HG03039 (cell line): ENCODE results near the gene CLCN4.

Experiments
- ATAC-seq: cut with Tn5 transposase; IDR thresholded peaks from one replicate; pipeline ENCODE4 v1.9.1; 2021; ENCODE audit warnings: mild to moderate bottlenecking, moderate library complexity; ENCODE audit not compliant: unreplicated experiment

The CLCN4 gene

DNA sequence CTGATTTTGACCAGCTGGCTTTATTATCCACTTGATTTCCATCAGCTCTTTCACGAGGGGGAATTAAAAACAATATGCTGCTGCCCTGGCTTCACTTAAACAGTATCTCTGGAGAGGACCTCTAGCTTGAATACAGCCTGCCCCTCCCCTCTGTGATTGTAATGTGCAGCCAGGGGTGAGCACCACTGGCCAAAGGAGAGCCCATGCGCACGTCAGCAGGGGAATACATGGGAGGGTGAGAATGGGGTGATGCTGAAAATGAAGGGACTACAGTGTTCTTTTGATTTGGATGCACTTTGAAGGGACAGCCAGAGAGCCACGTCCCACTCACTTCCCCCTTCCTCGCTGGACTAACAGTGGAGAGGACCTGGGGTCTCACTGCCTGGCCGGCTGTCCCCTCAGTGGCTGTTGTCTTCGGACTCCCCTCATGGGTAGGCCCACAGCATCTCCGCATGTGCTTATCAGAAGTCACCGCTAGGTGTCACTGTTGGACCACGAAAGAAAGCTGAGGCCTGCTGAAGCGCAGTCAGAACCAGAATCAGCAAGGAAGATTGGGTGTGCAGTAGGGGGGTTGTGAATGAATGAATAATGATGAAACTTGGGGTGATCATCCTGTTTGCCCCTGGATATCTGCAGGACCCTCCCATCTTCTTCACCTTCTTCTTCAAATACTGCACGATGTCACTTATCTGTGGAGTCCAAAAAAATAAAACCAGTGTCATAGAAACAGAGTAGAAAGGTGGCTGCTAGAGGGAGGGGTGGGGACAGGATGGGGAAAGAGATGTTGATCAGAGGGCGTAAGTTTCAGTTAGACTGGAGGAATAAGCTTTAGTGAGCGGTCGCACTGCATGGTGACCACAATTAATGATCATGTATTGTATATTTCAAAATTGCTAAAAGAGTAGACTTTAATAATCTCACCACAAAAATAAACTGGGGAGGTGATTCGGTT, 32.8 kb downstream of the CLCN4 start:
- peak; percentile 78 for ATAC-seq

GRCh38 chrX:10190367-10190766, 33.6 kb downstream of the CLCN4 start:
- ATAC-seq, result no peak

- ATAC-seq, result no peak
Observed at GRCh38 chrX:10193587-10193986, 36.8 kb downstream of the CLCN4 start.

GRCh38 chrX:10195425-10195824, 38.6 kb downstream of the CLCN4 start:
- no peak for ATAC-seq

- no peak for ATAC-seq
Observed at GRCh38 chrX:10195947-10196346, 39.2 kb downstream of the CLCN4 start.

GRCh38 chrX:10197279-10198210, 40.8 kb downstream of the CLCN4 start:
- ATAC-seq, result no peak

- ATAC-seq, result no peak
Observed at GRCh38 chrX:10198254-10198653, 41.5 kb downstream of the CLCN4 start.

DNA sequence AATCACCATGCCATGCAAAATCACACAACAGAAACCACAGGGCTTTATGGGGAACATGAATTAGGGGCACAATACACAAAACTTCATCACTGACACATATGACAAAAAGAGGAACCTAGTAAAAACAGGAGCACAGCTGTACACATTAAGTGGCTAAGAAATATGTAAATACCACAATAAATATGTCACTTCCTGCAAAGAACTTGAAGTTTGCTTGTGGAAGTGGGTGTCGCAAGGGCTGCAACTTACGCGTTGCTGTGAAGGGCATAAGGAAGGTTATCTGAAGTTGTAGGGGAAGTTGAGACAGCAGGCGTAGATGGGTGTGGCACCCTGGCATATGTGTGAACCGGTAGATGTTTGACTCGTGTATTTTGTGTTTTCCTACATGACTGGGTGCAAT, 42.4 kb downstream of the CLCN4 start:
- no peak for ATAC-seq

DNA sequence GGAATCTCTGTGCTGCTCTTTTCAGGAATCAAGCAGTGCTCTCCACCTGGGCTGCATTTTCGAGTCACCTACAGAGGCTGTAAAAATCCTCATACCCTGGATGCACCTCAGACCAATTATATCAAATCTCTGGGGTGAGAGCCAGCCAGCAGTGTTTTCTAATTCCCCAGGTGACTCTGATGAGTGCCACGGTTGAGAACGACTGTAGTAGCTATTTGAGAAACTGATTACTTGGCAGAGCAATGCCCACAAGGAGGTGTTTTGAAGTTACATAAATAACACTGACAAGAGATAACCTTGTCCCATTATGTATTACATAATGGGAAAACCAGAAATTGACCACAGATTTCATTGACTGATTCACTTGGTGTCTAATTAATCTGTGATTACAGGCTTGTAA, 46.8 kb downstream of the CLCN4 start:
- ATAC-seq, result no peak

DNA sequence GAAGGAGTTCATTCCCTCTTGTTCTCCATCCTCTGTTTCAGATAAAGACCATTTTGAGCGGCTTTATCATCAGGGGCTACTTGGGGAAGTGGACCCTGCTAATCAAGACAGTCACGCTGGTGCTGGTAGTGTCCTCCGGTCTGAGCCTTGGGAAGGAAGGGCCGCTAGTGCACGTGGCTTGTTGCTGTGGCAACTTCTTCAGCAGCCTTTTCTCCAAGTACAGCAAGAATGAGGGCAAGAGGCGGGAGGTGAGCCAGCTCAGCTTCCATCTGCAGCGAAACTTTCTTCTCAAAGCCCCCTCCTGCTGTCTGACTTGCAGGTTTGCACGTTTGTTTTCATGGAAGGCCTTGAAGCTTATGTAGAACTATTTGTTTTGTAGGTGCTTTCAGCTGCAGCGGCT, 49.5 kb downstream of the CLCN4 start:
- no peak for ATAC-seq

- ATAC-seq, result no peak
Observed at GRCh38 chrX:10208281-10208856, 51.6 kb downstream of the CLCN4 start.

- no peak for ATAC-seq
Observed at GRCh38 chrX:10208953-10209352, 52.2 kb downstream of the CLCN4 start.

DNA sequence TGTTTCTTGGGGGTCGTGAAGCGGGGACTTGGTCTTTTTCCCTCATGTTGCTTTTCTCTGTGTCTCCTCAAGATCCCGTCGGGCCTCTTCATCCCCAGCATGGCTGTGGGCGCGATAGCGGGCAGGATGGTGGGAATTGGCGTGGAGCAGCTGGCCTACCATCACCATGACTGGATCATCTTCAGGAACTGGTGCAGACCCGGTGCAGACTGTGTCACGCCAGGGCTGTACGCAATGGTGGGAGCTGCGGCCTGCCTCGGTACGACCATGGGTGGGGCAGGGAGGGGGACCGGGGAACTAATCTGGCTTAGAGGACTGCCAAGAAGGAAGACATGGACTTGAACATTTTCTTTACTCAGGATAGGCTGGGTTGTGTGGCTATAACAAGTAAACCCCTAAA, 55.6 kb downstream of the CLCN4 start:
- ATAC-seq, result no peak

- no peak for ATAC-seq
Observed at GRCh38 chrX:10213716-10214115, 56.9 kb downstream of the CLCN4 start.

DNA sequence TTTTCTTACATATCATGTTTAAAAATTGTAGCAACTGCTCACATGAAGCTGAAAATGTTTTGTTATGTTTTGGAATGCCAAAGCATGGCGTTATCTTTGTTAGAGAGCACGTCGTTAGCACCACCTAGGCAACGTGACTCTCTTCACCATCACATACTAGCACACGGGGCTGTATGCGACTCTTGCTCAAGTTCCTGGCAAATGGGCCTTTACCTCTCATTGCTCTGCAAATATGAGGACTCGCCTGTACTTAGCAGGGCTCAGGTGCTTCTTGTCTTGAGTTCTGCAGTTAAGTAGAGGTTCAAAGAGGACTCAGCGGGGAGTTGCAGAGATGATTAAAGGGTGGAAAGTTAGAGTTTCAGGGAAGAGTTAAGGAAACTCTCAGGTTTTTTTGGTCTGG, 59.4 kb downstream of the CLCN4 start:
- no peak for ATAC-seq

DNA sequence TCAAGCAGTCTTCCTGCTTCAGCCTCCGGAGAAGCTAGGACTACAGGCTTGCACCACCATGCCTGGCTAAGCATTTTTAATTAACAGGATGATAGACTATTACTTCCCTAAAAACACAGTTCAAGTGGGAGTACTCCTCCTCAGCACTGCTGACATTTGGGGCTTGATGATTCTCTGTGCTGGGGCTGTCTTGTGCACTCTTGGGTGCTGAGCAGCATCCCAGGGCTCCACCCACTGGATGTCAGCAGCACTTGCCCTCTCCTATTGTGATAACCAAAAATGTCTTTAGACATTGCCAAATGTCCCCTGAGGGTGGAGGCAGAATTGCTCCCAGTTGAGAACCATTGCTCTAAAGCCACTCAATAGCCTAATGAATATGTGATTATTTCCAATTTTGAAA, 60.4 kb downstream of the CLCN4 start:
- no peak for ATAC-seq

DNA sequence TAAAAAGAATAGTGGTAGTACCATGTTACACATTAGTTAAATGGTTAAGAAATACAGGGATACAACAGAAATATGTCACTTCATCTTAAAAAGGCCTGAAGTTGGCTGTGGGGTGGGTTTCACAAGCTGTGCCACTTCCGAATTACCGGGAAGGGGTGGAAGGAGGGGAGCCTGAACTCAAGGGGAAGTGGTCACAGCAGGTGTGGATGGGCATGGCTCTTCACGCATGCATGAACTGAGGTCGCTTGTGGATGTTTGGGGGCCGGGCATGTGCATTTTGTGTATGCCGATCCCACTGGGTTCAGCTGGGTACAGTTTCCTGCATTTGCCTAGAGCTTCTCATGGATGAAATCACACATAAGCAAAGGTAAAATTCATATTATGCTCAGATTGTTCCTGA, 64.9 kb downstream of the CLCN4 start:
- no peak for ATAC-seq

DNA sequence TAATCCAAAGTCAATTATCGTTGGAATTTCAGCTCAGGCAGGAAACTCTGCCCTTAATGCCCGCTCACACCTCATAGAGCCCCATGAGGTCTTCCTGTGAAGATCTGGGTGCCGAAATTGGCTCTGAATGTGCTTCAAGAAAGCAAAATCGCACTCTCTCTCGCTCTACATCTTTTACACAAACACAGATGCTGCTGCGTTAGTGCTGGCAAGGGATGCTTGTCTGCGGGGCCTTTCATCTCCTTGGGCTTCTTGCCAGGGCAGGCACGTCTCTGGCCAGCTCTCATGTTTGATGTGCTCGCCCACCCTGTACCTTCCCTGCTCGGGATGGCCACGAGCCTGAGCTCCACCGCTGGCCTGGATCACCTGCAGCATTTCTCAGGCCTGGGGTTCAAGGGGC, 66.5 kb downstream of the CLCN4 start:
- no peak for ATAC-seq

DNA sequence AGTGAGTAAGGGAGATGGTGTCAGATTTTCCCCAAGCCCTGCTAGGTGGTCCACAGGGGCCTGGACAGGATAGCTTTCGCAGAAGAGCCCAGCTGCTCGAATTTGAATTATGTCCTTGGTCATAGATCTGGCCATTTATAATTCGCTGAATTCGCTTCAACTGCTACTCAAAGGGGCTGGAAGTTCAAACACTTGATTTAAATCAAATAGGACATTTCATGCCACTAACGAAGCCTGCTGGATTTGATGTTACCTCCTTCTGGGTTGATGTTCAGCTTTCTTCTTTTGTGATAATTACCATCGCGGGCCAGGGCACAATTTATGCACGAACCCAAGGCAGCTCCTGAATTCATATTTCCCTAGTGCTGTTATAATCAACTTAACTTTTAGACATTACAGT, 67.0 kb downstream of the CLCN4 start:
- ATAC-seq, result no peak

GRCh38 chrX:10230222-10230621, 73.4 kb downstream of the CLCN4 start:
- ATAC-seq, result no peak

DNA sequence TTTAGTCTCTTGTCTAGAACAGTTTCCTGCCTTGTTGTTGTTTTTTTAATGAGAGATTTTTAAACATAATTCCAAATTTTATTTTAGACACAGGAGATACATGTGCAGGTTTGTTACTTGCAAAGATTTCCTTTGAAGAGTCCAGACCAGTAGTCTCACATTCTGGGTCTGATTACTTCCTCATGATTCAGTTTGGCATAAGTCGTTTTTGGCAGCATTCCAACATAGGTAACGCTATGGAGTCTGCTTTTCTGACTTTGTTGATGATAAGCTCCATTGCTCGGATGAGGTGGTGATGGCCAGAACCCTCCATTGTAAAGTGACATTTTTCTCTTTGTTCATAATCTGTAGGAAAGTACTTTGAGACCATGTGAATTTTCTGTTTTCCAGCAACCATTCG, 74.7 kb downstream of the CLCN4 start:
- ATAC-seq, result no peak
